Astrocyte of the cerebellum (primary cell): Measurements from ENCODE around the gene DLST.

Experiments used
- DNase-seq: peaks from one replicate; pipeline ENCODE4 v3.0.0-alpha.2; 2011; ENCODE audit warnings: low read depth
- H3K4me3 ChIP-seq: 2 replicates; pipeline ENCODE4 v1.5.1; 2011; ENCODE audit warnings: mild to moderate bottlenecking, low read depth, low read length, moderate library complexity
- CTCF ChIP-seq: IDR thresholded peaks from 2 replicates; pipeline ENCODE4 v1.5.1; 2012; ENCODE audit warnings: low read length, low read depth, moderate library complexity, mild to moderate bottlenecking; ENCODE audit errors: missing control alignments
- in situ Hi-C: cut with HindIII; loops from 2 replicates; pipeline ENCODE4 v1.10.0; 2017; ENCODE audit warnings: low sequenced_read_pairs

DLST gene

GRCh38 chr14:74881431-74882102 lies at the start of gene DLST:
Gene DLST, plus strand, starts transcription at chr14:74881916. Its CDS starts 38 bp downstream, at chr14:74881954.
- in situ Hi-C loops: no loop called here
- peak; percentile 60 for DNase-seq
- H3K4me3 ChIP-seq: peak within 1 kb of the TSS; percentile 88
- TF ChIP-seq CTCF: no peak

GRCh38 chr14:74832849-74833248 lies 48.9 kb upstream of the DLST start:
- in situ Hi-C loops: no loop called here
- no peak for DNase-seq
- no peak for TF ChIP-seq CTCF
- H3K4me3 ChIP-seq: no peak overlapping the region

GRCh38 chr14:74834692-74835392 lies 46.9 kb upstream of the DLST start:
- DNase-seq: no peak
- in situ Hi-C loops: no loop called here
- TF ChIP-seq CTCF: no peak
- H3K4me3 ChIP-seq: no peak overlapping the region

- no peak for DNase-seq
- H3K4me3 ChIP-seq: no peak overlapping the region
- in situ Hi-C loops: no loop called here
- TF ChIP-seq CTCF: no peak
These were observed 46.0 kb upstream of the DLST start for GRCh38 chr14:74835645-74836250.

- in situ Hi-C loops: no loop called here
- TF ChIP-seq CTCF: no peak
- H3K4me3 ChIP-seq: no peak overlapping the region
- DNase-seq: no peak
These were observed 45.3 kb upstream of the DLST start for GRCh38 chr14:74836251-74836960.

- no peak for DNase-seq
- H3K4me3 ChIP-seq: no peak overlapping the region
- TF ChIP-seq CTCF: no peak
- in situ Hi-C loops: no loop called here
These were observed 43.5 kb upstream of the DLST start for GRCh38 chr14:74838166-74838565.
